ENCODE measurements around the gene DISC1.
A peak's percentile ranks its signal among the peaks of the same experiment; 100 is the strongest.

DISC1 gene

DNA sequence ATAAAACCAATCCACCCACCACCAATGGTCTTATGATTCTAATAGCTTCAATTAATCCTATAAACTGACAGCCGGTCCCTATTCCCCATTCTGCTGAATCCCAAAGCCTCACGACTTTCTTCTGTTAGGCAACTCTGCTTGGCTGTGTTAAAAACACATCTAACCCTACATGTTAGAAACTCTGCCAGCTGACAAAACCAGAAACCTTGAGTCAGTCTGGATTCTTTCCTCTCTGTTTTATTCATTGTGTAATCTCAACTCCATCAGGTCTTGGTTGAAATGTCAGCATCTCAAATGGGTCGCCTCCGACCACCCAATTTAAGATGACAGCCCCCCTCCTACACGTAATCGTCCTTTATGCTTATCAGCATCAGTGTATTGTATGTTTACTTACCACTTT, 312.1 kb downstream of the DISC1 start:
- Histone ChIP-seq H2AFZ (ENCODE audit: low read length) (no peak overlapping the region), H2AK5ac (ENCODE audit: low read depth, low read length) (no peak overlapping the region), H3K9ac (ENCODE audit: low read depth, low read length, poor library complexity) (no peak overlapping the region), H2BK120ac (ENCODE audit: low read depth, low read length) (no peak overlapping the region), H2BK12ac (ENCODE audit: low read length) (no peak overlapping the region), H3K36me3 (replicated peaks in 1 of 2; ENCODE audit: control insufficient read depth in 2 of 2, insufficient read depth in 2 of 2, low read length in 2 of 2) (no peaks in the 10 kb centered on the region), H3K4me3 (ENCODE audit: low read length in 2 of 2) (no peak overlapping the region), H3K14ac (ENCODE audit: low read length) (no peak overlapping the region), H2BK15ac (ENCODE audit: low read length) (no peak overlapping the region), H3K4me1 (ENCODE audit: control insufficient read depth in 2 of 2, insufficient read depth in 1 of 2, low read depth in 1 of 2, low read length in 2 of 2) (peaks cover 18 to 31% of the 10 kb centered on the region in 2 donors), H3K9me3 (replicated peaks in 1 of 2; ENCODE audit: control insufficient read depth in 2 of 2, insufficient read depth in 1 of 2, low read depth in 1 of 2, low read length in 2 of 2) (peaks cover 2 to 10% of the 10 kb centered on the region in 2 donors), H4K91ac (ENCODE audit: low read depth, low read length, poor library complexity) (no peak overlapping the region), H3K18ac (ENCODE audit: low read length) (no peak overlapping the region), H3K27me3 (ENCODE audit: control insufficient read depth in 3 of 3, insufficient read depth in 3 of 3, low read depth in 1 of 3, low read length in 3 of 3) (no peaks in the 10 kb centered on the region), H4K8ac (ENCODE audit: low read depth, low read length) (no peak overlapping the region), H3K79me1 (ENCODE audit: low read depth, low read length) (no peaks in the 10 kb centered on the region), H3K4ac (ENCODE audit: low read length) (no peak overlapping the region), H3K23ac (ENCODE audit: low read depth, low read length, poor library complexity) (no peak overlapping the region), H2BK5ac (ENCODE audit: low read length) (no peak overlapping the region), H3K27ac (replicated peaks; ENCODE audit: low read length) (no peak overlapping the region), H3K4me2 (ENCODE audit: insufficient read depth, low read length, poor library complexity, severe bottlenecking) (no peak overlapping the region)
- DNase-seq (ENCODE audit: low spot score): no peak
- no CpG with 5 or more reads among the region's 6 CpGs for WGBS, 2 donors (ENCODE audit: extremely low coverage in 2 of 2, insufficient read length in 2 of 2, insufficient replicate concordance in 1 of 2)

DNA sequence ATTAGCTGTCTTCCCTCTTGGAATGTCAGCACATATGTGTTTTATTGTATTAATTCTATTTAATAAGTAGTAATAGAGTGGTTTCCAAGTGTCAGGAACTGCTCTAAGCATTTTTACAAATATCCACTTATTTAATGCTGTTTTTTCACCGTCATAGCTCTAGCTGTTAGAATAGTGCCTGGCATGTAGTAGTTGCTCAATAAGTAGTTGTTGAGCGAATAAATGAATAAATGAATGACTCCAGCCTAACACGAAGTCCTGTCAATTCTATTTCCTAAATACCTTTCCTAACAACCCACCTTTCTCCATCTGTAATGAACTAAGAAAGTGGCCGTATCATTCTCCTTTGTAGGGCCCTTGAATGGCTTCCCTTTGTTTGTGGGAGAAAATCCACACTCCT, 312.5 kb downstream of the DISC1 start:
- Histone ChIP-seq H4K91ac (ENCODE audit: low read depth, low read length, poor library complexity) (no peak overlapping the region), H3K27me3 (ENCODE audit: control insufficient read depth in 3 of 3, insufficient read depth in 3 of 3, low read depth in 1 of 3, low read length in 3 of 3) (no peaks in the 10 kb centered on the region), H3K4me3 (ENCODE audit: low read length in 2 of 2) (no peak overlapping the region), H3K4me2 (ENCODE audit: insufficient read depth, low read length, poor library complexity, severe bottlenecking) (no peak overlapping the region), H2AFZ (ENCODE audit: low read length) (no peak overlapping the region), H3K18ac (ENCODE audit: low read length) (no peak overlapping the region), H2BK12ac (ENCODE audit: low read length) (no peak overlapping the region), H3K23ac (ENCODE audit: low read depth, low read length, poor library complexity) (no peak overlapping the region), H3K4me1 (ENCODE audit: control insufficient read depth in 2 of 2, insufficient read depth in 1 of 2, low read depth in 1 of 2, low read length in 2 of 2) (peaks cover 15 to 31% of the 10 kb centered on the region in 2 donors), H3K79me1 (ENCODE audit: low read depth, low read length) (no peaks in the 10 kb centered on the region), H2BK120ac (ENCODE audit: low read depth, low read length) (no peak overlapping the region), H3K4ac (ENCODE audit: low read length) (no peak overlapping the region), H3K14ac (ENCODE audit: low read length) (no peak overlapping the region), H3K27ac (replicated peaks; ENCODE audit: low read length) (no peak overlapping the region), H2BK5ac (ENCODE audit: low read length) (no peak overlapping the region), H3K9ac (ENCODE audit: low read depth, low read length, poor library complexity) (no peak overlapping the region), H3K9me3 (replicated peaks in 1 of 2; ENCODE audit: control insufficient read depth in 2 of 2, insufficient read depth in 1 of 2, low read depth in 1 of 2, low read length in 2 of 2) (peaks cover 2 to 10% of the 10 kb centered on the region in 2 donors), H2BK15ac (ENCODE audit: low read length) (no peak overlapping the region), H4K8ac (ENCODE audit: low read depth, low read length) (no peak overlapping the region), H3K36me3 (replicated peaks in 1 of 2; ENCODE audit: control insufficient read depth in 2 of 2, insufficient read depth in 2 of 2, low read length in 2 of 2) (no peaks in the 10 kb centered on the region), H2AK5ac (ENCODE audit: low read depth, low read length) (no peak overlapping the region)
- no CpG with 5 or more reads among the region's 4 CpGs for WGBS, 2 donors (ENCODE audit: extremely low coverage in 2 of 2, insufficient read length in 2 of 2, insufficient replicate concordance in 1 of 2)
- no peak for DNase-seq (ENCODE audit: low spot score)

DNA sequence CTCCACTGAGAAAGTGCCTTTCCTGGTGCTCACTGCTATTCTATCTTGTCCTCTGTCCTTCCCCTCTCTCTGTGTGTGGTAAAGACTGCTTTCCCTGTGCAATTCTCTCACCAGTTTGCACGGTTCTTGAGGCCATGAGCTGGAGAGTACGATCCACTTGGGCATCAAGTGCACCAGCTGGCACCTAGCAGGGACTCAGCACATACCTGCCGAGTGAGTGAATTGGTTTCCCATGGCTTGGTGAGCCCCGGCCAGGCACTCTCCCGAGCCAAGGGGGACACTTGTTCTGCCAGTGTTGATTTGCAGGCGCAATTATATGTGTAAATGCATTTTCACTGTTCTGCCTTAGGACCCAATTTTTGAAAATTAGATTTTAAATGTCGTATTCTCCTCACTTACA, 313.5 kb downstream of the DISC1 start:
- Histone ChIP-seq H3K9ac (ENCODE audit: low read depth, low read length, poor library complexity) (no peak overlapping the region), H3K18ac (ENCODE audit: low read length) (peak overlapping the region; percentile 58), H2BK5ac (ENCODE audit: low read length) (no peak overlapping the region), H2AFZ (ENCODE audit: low read length) (no peak overlapping the region), H4K91ac (ENCODE audit: low read depth, low read length, poor library complexity) (no peak overlapping the region), H3K23ac (ENCODE audit: low read depth, low read length, poor library complexity) (no peak overlapping the region), H3K4me3 (ENCODE audit: low read length in 2 of 2) (no peak overlapping the region), H3K27ac (replicated peaks; ENCODE audit: low read length) (no peak overlapping the region), H2AK5ac (ENCODE audit: low read depth, low read length) (peak overlapping the region; percentile 48), H3K27me3 (ENCODE audit: control insufficient read depth in 3 of 3, insufficient read depth in 3 of 3, low read depth in 1 of 3, low read length in 3 of 3) (no peaks in the 10 kb centered on the region), H2BK15ac (ENCODE audit: low read length) (no peak overlapping the region), H2BK12ac (ENCODE audit: low read length) (no peak overlapping the region), H3K14ac (ENCODE audit: low read length) (no peak overlapping the region), H3K9me3 (replicated peaks in 1 of 2; ENCODE audit: control insufficient read depth in 2 of 2, insufficient read depth in 1 of 2, low read depth in 1 of 2, low read length in 2 of 2) (peaks cover 2 to 10% of the 10 kb centered on the region in 2 donors), H3K4me1 (ENCODE audit: control insufficient read depth in 2 of 2, insufficient read depth in 1 of 2, low read depth in 1 of 2, low read length in 2 of 2) (peaks cover 13 to 28% of the 10 kb centered on the region in 2 donors), H4K8ac (ENCODE audit: low read depth, low read length) (no peak overlapping the region), H3K4ac (ENCODE audit: low read length) (no peak overlapping the region), H3K4me2 (ENCODE audit: insufficient read depth, low read length, poor library complexity, severe bottlenecking) (no peak overlapping the region), H2BK120ac (ENCODE audit: low read depth, low read length) (no peak overlapping the region), H3K79me1 (ENCODE audit: low read depth, low read length) (no peaks in the 10 kb centered on the region), H3K36me3 (replicated peaks in 1 of 2; ENCODE audit: control insufficient read depth in 2 of 2, insufficient read depth in 2 of 2, low read length in 2 of 2) (no peaks in the 10 kb centered on the region)
- WGBS, 2 donors (ENCODE audit: extremely low coverage in 2 of 2, insufficient read length in 2 of 2, insufficient replicate concordance in 1 of 2): no CpG with 5 or more reads among the region's 7 CpGs
- DNase-seq (ENCODE audit: low spot score): no peak

DNA sequence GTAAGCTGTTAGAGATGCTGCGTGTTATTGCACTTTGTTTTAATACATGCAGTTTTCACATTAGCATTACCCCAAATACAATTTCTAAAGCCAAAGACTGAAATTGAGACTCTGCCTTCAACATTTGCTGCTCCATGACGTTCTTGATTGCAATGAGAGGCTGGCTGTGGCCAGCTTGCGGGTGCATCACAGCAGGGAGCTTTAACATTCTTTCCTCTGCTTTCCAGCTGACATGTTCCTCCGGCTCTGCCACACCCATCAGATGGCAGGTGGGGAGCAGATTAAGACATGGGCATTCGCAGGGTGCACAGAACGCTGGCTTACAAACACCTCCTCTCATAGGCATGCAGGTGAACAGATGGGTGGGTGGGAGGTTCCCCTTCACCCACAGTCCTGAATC, 314.1 kb downstream of the DISC1 start:
- no peak overlapping the region for H4K8ac ChIP-seq (ENCODE audit: low read depth, low read length)
- no peaks in the 10 kb centered on the region for H3K27me3 ChIP-seq (ENCODE audit: control insufficient read depth in 3 of 3, insufficient read depth in 3 of 3, low read depth in 1 of 3, low read length in 3 of 3)
- no peak overlapping the region for H3K4me3 ChIP-seq (ENCODE audit: low read length in 2 of 2)
- WGBS, 2 donors (ENCODE audit: extremely low coverage in 2 of 2, insufficient read length in 2 of 2, insufficient replicate concordance in 1 of 2): no CpG with 5 or more reads among the region's 6 CpGs
- H3K4ac ChIP-seq (ENCODE audit: low read length): no peak overlapping the region
- H3K36me3 ChIP-seq (replicated peaks in 1 of 2; ENCODE audit: control insufficient read depth in 2 of 2, insufficient read depth in 2 of 2, low read length in 2 of 2): no peaks in the 10 kb centered on the region
- H2AK5ac ChIP-seq (ENCODE audit: low read depth, low read length): no peak overlapping the region
- H3K9ac ChIP-seq (ENCODE audit: low read depth, low read length, poor library complexity): no peak overlapping the region
- no peak overlapping the region for H2BK120ac ChIP-seq (ENCODE audit: low read depth, low read length)
- H3K79me1 ChIP-seq (ENCODE audit: low read depth, low read length): no peaks in the 10 kb centered on the region
- H3K4me1 ChIP-seq (ENCODE audit: control insufficient read depth in 2 of 2, insufficient read depth in 1 of 2, low read depth in 1 of 2, low read length in 2 of 2): peaks cover 13 to 24% of the 10 kb centered on the region in 2 donors
- no peak for DNase-seq (ENCODE audit: low spot score)
- no peak overlapping the region for H3K27ac ChIP-seq (replicated peaks; ENCODE audit: low read length)
- H4K91ac ChIP-seq (ENCODE audit: low read depth, low read length, poor library complexity): no peak overlapping the region
- H2BK5ac ChIP-seq (ENCODE audit: low read length): no peak overlapping the region
- no peak overlapping the region for H2BK12ac ChIP-seq (ENCODE audit: low read length)
- H3K9me3 ChIP-seq (replicated peaks in 1 of 2; ENCODE audit: control insufficient read depth in 2 of 2, insufficient read depth in 1 of 2, low read depth in 1 of 2, low read length in 2 of 2): peaks cover 2 to 10% of the 10 kb centered on the region in 2 donors
- peak overlapping the region; percentile 18 for H3K18ac ChIP-seq (ENCODE audit: low read length)
- H2AFZ ChIP-seq (ENCODE audit: low read length): no peak overlapping the region
- H3K23ac ChIP-seq (ENCODE audit: low read depth, low read length, poor library complexity): no peak overlapping the region
- no peak overlapping the region for H2BK15ac ChIP-seq (ENCODE audit: low read length)
- H3K4me2 ChIP-seq (ENCODE audit: insufficient read depth, low read length, poor library complexity, severe bottlenecking): no peak overlapping the region
- no peak overlapping the region for H3K14ac ChIP-seq (ENCODE audit: low read length)

Measured in neuronal stem cell (in vitro differentiated cells).